ENCODE data around the gene SUDS3.

The SUDS3 gene

GRCh38 chr12:118357257-118358007 lies 18.9 kb upstream of the SUDS3 start:
- DNase-seq (ENCODE audit: low spot score) = no peak

- no peak for DNase-seq (ENCODE audit: low spot score)
Measured at GRCh38 chr12:118358008-118358359, 18.4 kb upstream of the SUDS3 start.

- DNase-seq (ENCODE audit: low spot score) = no peak
Measured at GRCh38 chr12:118358612-118359540, 17.5 kb upstream of the SUDS3 start.

GRCh38 chr12:118359541-118359915 lies 16.8 kb upstream of the SUDS3 start:
- DNase-seq (ENCODE audit: low spot score) = no peak

GRCh38 chr12:118361092-118361404 lies 15.3 kb upstream of the SUDS3 start:
- DNase-seq (ENCODE audit: low spot score) = no peak

GRCh38 chr12:118361889-118362288 lies 14.5 kb upstream of the SUDS3 start:
- no peak for DNase-seq (ENCODE audit: low spot score)

- no peak for DNase-seq (ENCODE audit: low spot score)
Measured at GRCh38 chr12:118368821-118369220, 7.5 kb upstream of the SUDS3 start.

GRCh38 chr12:118370601-118371000 lies 5.8 kb upstream of the SUDS3 start:
- no peak for DNase-seq (ENCODE audit: low spot score)

GRCh38 chr12:118371321-118372282 lies 4.8 kb upstream of the SUDS3 start:
- peak; percentile 23 for DNase-seq (ENCODE audit: low spot score)

GRCh38 chr12:118372541-118373495 lies 3.5 kb upstream of the SUDS3 start, which contains the start of gene TAOK3:
TAOK3 (minus strand) TSS chr12:118372907; CDS start chr12:118255567, 117,340 bp downstream.
- DNase-seq (ENCODE audit: low spot score) = peak; percentile 94

GRCh38 chr12:118373616-118374015 lies 2.7 kb upstream of the SUDS3 start:
- DNase-seq (ENCODE audit: low spot score) = no peak

- DNase-seq (ENCODE audit: low spot score) = no peak
Measured at GRCh38 chr12:118374126-118374725, 2.1 kb upstream of the SUDS3 start.

GRCh38 chr12:118374909-118375308 lies 1.4 kb upstream of the SUDS3 start:
- DNase-seq (ENCODE audit: low spot score) = no peak

GRCh38 chr12:118375348-118375747 lies 1.0 kb upstream of the SUDS3 start:
- DNase-seq (ENCODE audit: low spot score) = no peak

GRCh38 chr12:118377021-118377883 lies 897 bp downstream of the SUDS3 start:
- DNase-seq (ENCODE audit: low spot score) = peak; percentile 18

- peak; percentile 66 for DNase-seq (ENCODE audit: low spot score)
Measured at GRCh38 chr12:118377884-118378470, 1.6 kb downstream of the SUDS3 start.

- DNase-seq (ENCODE audit: low spot score) = no peak
Measured at GRCh38 chr12:118391424-118391823, 15.1 kb downstream of the SUDS3 start.

- no peak for DNase-seq (ENCODE audit: low spot score)
Measured at GRCh38 chr12:118391836-118392235, 15.5 kb downstream of the SUDS3 start.

Measured in iPS-NIHi11 (cell line).